Hematopoietic multipotent progenitor cell treated with erythropoietin and hydrocortisone succinate and interleukin-3 and kit ligand, for 4 days (in vitro differentiated cells): Measurements from ENCODE around the gene AK4.
"Not testable (repeated sequence)": the region's sequence is repeated elsewhere in the genome, so short reads cannot be mapped to it uniquely, and the experiment has no call there.

ENCODE experiments used
- DNase-seq: peaks from one replicate; pipeline ENCODE4 v3.0.0-alpha.2; 2015

Gene AK4

DNA sequence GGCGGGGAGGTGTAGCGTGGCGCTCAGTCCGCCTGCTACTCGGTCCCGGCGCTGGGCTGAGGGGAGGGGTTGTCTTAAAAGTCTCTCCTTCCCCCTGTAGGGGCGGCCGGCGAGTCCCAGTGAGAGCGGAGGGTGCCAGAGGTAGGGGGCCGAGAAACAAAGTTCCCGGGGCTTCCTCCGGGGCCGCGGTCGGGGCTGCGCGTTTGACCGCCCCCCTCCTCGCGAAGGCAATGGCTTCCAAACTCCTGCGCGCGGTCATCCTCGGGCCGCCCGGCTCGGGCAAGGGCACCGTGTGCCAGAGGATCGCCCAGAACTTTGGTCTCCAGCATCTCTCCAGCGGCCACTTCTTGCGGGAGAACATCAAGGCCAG lies at the start of gene AK4:
Gene AK4, plus strand, starts transcription at position 26 of the 370 bp plus-strand sequence. Its CDS starts 205 bp downstream, at position 231.
- DNase-seq: not testable (repeated sequence)

DNA sequence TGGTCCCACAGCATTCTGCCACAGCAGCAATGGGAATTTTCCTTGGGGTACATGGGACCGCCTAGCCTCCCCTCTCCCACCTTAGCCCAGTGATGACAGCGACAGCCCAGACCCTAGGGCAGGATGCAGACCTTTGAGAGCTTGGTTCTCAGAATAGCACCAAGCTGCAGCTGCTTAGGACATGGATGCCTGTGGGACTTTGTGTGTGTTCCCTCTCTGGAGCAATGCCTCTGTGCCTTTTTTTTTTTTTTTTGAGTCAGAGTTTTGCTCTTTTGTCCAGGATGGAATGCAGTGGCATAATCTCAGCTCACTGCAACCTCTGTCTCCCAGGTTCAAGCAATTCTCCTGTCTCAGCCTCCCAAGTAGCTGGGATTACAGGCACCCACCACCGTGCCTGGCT lies 44.2 kb upstream of the AK4 start:
- DNase-seq: no peak

DNA sequence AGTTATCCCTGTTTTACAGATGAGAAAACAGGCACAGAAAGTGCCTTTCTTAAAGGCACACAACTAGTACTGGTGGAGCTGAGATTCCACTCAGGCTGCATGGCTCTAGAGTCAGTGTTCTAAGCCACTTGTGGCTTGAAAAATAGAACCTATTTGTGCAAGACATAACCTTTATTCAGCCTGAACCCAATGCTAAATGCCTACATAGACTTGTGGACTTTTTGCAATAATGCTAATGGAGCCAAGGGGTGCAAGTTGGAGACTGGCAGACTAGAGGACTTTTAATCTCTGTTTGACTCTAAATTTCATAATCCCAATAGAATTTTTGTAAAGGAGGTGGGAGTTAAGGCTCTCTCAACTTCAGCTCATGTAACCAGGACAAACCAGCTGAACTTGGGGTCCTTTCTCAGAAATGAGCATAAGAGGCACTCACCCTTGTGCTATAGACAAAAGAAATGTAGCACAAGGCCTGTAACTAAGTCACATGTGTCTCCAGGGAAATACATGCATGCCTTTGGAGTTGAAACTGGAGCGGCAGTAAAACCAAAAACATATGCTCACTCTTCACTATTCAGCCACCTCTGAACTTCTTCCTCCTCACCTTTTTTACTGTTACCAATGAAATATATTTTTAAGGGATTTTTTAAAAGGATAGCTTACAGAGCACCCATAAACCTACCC lies 43.0 kb upstream of the AK4 start:
- DNase-seq: no peak

DNA sequence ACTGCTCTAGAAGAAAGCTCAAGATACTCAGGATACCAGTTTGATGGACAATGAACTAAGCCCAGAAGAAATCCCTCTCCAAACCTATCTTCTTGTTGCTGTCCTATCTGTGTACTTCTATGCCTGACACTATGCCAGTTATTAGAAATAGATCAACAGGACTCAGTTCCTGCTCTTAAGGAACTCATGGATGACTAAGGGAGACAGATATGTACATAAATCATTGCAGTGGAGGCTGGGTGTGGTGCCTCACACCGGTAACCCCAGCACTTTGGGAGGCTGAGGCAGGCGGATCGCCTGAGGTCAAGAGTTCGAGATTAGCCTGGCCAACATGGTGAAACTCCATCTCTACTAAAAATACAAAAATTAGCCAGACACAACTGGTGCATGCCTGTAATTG lies 42.4 kb upstream of the AK4 start:
- DNase-seq: no peak

DNA sequence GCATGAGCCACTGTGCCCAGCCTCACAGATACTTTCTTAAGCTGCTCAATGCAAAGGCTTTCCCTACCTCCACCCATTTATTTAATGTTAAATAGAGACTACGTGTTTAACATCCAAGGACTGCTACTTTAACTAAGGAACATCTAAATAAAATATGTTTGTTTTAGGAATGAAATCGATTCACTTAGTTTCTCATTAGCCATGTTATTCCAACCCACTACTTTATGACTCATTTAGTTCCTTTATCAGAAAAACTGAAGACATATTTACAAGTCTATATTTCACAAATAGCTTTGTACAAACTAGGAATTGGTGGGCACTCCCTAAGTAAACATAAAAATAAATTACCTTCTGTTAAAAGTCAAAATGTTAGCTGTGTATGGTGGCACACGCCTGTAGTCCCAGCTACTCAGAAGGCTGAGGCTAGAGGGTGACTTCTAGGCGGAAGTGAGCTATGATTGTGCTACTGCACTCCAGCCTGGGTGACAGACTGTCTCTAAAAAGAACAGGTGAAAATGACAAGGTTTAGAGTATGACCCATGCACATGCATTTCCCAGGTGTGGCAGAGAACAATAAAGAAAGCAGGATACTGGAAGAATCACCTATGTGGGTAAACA lies 39.9 kb upstream of the AK4 start:
- DNase-seq: no peak

DNA sequence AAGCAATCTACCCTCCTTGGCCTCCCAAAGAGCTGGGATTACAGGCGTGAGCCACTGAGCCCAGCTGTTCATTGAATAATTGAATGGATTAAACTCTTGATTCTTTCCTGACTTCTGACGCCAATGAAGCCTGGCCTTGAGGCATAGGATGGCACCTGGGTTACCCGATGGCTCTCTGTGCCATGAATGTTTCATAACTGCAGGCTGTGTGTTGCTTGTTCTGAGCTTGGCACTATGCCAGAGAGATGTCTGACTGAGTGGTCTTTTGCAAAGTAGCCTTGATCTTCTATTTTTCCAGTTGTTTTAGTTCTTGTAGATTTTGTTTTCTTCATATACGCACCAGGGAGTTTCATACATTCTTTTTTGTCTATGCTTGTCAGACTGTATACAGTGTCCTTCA lies 38.5 kb upstream of the AK4 start:
- DNase-seq: peak; percentile 25

DNA sequence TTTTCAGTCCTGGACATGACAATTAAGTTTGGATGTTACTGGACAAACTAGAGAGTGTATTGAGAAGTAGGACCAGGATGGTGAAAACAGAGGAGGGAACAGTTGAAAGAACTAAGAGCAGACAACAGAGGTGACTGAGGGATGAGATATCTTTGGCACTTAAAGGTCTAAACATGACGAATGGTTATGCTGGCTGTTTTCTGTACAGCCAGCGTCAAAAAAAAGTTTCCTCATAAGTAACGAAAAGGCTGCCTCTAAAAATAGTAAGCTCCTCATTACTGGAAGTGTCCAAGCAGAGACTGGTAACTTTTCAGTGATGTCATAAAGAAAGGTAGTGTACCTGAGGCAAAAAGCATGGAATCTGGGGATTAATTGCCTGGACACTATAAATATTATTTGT lies 35.2 kb upstream of the AK4 start:
- DNase-seq: peak; percentile 3

DNA sequence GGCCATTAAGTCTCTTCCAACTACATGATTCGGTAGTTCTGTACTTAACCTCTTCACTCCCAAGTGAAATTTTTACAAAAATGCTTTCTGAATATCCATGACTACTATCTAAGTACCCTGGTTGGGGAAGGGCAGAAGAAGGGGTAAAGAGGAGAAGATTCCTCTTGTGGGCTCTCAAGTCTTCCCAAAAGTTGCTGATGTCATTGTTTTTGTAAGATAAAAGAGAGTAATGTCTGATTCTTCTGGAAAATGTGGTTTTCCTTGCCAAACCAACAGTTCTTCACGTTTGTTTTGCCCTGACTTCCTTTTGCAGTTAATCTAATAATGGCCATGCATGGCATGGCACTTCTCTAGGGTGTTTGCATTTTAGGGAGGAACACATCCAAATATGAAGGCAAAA lies 34.7 kb upstream of the AK4 start:
- peak; percentile 45 for DNase-seq

DNA sequence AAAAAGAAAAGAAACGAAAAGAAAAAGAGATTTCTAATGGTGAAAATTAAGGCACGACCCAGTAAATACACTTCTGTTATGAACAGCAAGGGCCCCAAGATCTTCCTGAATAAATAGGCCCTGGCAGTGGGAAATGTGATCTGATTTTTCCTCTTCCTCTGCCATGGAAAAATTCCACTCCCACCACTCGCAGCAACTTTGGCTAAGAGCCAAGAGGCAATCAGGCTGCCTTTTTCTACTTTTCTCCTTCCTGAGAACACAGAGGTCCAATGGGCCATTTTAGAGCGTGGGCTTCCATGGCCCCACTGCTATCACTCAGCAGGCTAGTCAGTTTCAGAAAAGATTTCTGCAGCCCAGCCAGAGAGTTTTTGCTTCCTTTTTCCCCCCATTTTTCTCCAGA lies 33.7 kb upstream of the AK4 start:
- no peak for DNase-seq

DNA sequence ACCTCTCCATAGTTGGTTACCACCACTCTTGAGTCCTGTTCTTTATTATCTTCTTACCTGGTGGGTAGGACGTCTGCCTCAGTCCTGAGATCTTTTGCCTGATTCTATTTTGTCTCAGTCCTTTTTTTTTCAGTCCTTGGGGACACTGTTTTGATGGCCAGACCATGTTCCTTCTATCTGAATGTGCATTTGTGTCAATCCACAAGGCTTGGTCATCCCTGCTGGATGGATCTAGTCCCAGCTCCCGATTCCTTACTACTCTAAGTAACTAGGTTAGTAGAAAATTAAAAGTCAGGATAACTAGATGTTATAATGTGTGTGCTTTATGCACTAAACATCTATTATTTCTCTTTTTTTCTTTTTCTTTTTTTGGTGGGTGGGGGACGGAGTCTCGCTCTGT lies 28.1 kb upstream of the AK4 start:
- no peak for DNase-seq

DNA sequence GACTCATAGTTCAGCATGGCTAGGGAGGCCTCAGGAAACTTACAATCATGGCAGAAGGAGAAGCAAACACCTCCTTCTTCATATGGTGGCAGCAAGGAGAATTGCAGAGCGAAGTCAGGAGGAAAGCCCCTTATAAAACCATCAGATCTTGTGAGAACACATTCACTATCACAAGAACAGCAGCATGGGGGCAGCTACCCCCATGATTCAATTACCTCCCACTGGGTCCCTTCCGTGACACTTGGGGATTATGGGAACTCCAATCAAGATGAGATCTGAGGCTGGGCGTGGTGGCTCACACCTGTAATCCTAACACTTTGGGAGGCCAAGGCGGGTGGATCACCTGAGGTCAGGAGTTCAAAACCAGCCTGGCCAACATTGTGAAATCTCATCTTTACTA lies 18.9 kb upstream of the AK4 start:
- not testable (repeated sequence) for DNase-seq

DNA sequence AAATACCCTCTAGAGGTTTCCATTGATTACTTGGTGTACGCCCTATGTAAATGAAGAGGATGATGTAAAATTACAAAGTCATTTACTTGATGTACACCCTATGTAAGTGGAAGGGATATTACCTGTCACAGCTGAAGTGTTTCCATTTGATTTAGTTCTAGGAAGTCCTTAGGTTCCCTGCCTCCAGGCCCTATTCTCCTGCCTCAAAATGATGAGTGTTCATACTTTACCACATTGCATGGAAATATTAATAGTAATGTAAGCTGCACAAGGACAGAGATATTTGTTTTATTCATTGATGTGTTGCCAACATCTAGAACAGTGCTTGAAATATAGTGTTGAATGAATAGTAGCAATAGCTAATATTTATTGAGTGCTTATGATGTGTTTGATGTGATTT lies 9.5 kb upstream of the AK4 start:
- no peak for DNase-seq

DNA sequence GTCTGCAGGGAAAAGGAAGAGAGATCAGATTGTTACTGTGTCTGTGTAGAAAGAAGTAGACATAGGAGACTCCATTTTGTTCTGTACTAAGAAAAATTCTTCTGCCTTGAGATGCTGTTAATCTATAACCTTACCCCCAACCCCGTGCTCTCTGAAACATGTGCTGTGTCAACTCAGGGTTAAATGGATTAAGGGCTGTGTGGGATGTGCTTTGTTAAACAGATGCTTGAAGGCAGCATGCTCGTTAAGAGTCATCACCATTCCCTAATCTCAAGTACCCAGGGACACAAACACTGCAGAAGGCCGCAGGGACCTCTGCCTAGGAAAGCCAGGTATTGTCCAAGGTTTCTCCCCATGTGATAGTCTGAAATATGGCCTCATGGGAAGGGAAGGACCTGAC lies 8.2 kb upstream of the AK4 start:
- not testable (repeated sequence) for DNase-seq

DNA sequence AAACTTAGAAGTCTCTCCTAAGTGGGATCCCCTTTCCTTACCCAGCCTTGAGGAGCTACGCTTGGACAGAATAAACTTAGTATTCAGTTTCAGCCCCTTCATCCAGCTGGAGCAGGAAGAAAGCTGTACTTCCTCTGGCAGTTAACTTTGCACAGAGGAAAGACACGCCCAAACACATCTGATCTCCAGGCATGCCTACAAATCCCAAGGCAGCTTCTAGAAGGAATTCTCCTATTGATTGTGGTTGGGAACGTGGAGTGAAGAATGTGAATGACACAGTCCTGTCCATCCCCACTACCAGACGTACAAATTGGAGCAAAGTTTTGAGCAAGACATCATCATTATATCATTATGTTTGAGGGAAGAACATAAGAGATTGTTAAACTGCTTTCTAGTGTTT lies 6.6 kb upstream of the AK4 start:
- no peak for DNase-seq

DNA sequence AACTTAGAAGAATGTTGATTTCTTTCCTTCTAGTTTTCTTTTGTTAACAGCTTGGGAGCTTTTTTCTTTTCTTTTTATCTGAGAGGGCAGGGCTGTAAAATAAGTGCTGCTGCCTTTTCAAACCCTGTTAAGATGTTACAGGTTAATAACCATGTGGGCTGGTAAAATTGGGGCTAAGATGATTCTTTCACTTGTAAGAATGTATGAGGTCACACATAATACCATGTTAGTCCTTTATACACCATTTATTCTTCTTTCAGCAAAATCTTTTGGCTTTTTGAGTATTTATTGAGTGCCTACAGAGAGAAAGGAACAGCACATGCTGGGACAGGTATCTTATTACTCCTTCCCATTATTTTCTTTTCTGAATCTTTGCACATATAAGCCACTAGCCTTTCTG lies 6.1 kb upstream of the AK4 start:
- DNase-seq: no peak

DNA sequence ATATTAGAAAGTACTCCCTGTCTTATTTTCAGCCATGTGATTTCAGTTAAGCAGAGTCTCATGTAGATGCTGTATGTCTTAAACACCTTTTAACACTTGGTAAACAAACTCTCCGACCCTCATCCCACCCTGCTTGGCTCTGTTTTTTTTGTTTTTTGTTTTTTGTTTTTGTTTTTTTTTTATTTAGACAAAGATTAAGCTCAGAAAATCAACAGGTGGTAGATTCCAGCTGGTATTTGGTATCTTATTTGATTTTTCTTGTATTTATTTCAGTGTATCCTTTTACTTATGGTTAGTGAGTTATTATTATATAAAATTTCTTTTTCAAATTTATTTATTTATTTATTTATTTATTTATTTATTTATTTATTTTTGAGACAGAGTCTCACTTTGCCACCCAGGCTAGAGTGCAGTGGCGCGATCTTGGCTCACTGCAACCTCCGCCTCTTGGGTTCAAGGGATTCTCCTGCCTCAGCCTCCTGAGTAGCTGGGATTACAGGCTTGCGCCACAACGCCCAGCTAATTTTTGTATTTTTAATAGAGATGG lies 4.8 kb upstream of the AK4 start:
- not testable (repeated sequence) for DNase-seq

DNA sequence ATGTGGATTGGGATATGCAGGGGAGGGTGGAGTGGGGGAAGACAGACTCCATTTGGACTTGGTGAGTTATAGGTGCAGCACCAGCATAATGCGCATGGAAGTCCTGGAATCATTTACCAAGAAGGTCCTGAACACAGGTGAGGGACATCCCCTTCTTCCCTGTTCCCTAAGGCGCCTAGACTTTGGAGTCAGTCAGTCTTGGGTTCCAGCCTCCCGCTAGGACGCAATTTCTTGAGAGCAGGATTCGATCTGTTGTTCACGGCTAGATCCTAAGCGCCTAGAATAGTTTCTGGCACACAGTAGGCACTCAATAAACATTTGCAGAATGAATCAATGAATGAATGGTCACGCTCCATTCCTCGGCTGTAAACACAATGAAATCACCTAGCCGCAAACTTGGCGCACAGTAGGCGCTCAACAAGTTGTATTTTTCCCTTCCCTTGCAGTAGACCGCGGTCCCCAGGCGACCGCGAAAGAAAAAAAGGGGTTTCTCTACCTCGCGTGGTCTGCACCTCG lies 1.0 kb upstream of the AK4 start:
- no peak for DNase-seq

DNA sequence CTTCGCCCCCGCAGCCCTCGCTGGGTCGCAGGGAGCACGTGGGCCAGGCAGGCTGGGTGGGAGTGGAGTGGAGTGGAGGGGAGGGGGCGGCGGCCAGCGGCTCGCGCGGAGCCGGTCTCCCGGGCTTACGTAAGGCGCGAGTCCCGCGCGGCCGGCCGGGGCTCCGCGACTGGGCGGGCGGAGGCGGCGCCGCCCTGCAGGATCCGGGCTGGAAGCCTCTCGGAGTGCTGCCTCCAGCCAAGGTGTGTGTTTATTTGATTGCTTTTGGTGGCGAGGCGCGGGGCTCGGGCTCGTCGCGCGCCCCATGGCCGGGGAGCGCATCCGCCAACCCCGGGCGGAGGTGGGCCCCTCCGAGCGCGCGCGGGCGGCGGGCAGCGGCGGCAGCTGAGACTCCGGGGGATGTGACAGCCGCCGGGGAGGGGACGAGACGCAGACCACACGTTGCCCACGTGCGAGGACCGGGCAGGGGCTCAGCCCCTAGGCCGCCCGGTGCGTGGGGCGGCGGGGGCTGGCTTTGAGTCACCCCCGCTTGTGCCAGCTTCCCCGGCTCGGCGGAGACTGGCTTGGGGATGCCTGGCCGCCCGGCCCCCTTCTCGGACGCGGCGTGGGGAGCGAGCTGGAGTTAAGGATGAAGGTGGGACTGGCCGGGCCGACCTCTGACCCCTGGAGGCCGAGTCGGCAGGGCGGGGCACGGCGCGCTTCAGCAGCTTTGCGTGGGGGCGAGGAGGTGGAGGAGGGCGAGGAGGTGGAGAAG lies 402 bp upstream of the AK4 start:
- peak; percentile 70 for DNase-seq

DNA sequence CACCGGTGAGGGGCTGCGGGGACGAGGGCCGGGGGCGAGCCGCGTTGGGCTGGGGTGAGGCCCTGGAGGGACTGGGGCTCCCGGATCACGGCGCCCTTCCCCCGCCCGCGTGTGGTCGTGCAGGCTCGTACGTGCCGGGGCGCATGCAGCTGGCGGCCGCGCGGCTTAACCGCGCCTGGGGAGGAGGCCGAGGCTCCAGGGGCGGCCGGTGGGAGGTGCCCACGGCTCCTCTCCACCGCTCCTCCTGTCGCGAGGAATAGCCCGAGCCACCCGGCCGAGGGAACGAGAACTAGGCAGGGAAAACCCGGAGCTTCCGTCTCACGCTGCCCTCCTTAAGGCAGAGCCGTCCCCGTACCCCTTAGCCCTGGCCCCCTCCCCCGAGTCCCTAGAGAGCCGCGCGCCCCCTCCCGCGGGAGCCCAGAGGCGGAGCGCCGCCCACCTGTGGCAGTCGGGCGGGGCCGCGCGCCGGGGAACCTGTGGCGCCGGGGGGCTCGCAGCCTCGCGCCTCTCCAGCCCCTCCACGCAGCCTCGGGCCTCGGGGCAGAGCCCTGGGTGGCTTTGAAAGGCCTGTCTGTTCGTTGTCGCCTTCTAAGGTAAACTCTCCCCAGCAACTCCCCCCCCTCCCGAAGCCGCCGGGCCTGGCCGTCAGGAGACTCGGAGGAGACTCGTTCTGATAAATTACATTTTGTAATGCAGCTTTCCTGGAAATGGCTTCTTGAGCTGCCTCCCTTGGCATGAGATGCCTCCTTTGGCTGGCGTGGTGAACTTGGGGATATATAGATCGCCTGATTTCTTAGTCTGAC lies 746 bp downstream of the AK4 start:
- DNase-seq: peak; percentile 70

DNA sequence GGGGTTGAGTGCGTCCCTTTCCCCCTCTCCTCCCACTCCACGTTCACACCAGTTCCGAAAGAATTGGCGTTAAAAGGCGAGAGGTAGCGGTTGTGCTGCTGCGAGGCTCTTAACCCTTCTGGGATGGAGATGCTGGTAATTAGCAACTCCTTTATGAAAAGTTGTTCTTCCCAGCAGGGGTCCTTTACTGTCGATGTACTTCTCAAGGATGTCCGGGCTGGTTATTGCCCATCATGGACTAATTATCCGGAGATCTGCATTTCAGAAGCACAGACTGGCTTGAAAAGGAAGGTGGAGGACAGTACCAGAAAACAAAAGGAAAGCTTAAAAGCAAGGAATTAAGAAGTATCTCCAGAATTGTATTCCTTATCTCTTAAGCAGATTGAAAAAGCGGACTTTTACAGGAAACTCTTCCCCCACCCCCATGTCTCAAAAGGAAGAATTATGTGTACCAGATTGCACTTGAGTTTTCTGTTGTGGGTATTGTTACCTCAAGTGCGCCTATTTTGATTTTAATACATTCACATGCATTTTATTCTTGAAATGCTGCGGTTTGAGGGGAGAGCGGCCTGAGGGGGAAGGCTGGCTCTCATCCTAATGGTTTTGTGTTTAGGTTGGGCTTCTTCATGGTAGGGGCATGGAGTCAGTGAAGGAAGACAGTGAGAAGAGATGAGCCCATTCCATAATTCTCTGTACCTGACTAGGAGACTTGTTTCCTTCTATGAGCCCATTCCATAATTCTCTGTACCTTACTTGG lies 1.5 kb downstream of the AK4 start:
- peak; percentile 38 for DNase-seq

DNA sequence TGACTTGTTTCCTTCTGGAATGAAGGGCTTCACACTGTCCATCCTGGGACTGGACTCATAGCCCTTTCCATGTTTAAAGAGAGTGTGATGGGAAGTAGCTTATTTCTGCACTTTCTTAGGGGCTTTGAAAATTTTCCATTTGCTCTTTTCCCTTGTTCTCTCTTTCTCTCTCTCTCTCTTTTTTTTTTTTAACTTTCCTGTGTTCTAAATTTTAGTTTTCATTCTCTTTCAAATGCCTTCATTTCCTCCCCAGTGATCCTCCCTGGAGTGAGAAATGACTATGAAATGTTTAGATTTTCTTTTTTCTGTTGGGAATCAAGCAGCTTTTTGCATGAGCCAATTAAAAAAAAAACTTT lies 2.1 kb downstream of the AK4 start:
- no peak for DNase-seq

DNA sequence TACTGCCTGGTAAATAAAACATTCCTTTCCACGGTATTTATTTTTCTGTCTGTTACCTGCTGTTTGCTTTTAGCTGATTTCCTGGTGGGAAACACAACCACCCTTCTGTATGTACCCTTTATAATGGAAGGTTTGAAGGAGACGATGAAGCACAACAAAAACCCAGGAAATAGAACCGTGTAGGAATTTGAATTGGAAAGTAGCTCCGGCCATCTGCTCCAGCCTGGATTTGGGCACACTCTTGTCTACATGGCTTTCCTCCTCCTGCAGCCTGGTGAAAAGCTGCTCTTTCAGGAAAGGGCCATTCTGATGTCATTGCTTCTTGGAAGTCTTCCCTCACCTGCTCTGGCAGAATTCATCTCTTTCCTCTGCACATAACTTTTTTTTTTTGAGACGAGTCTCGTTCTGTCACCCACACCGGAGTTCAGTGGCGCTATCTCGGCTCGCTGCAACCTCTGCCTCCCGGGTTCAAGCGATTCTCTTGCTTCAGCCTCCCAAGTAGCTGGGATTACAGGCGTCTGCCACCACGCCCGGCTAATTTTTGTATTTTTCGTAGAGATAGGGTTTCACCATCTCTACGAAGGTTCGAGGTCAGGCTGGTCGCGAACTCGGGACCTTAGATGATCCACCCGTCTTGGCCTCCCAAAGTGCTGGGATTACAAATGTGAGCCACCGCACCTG lies 2.7 kb downstream of the AK4 start:
- DNase-seq: no peak
